ENCODE data around the gene DARS1. TPM values are rescaled to one million over a fixed set of nuclear protein-coding genes. Genes with fewer than 3 reads are reported as not detected.
A peak's percentile ranks its signal among the peaks of the same experiment; 100 is the strongest.

DARS1 gene
- total and polyA plus RNA-seq, 3 experiments from 2014 or later = 102 to 146 (median 143) TPM

- H3K27ac ChIP-seq (ENCODE audit: low read depth, low read length) = no peak overlapping the region
- no peaks in the 10 kb centered on the region for H3K9me3 ChIP-seq (ENCODE audit: low read length)
- no peak overlapping the region for H3K4me3 ChIP-seq (ENCODE audit: low read length)
- Mint-ChIP-seq H3K27ac (no peak overlapping the region), H3K27me3 (peaks cover 0 to 2% of the 10 kb centered on the region in 2 donors), H3K4me3 (no peak overlapping the region), H3K4me1 (no peaks in the 10 kb centered on the region), H3K9me3 (no peaks in the 10 kb centered on the region), H3K36me3 (no peaks in the 10 kb centered on the region)
- DNase-seq = no peak
- CTCF ChIA-PET = no interaction called here
- H3K36me3 ChIP-seq (ENCODE audit: insufficient read depth, low read length) = no peaks in the 10 kb centered on the region
- POLR2A ChIA-PET = no interaction called here
- H3K27me3 ChIP-seq (ENCODE audit: insufficient read depth, low read length, poor library complexity, severe bottlenecking) = no peaks in the 10 kb centered on the region
- no peaks in the 10 kb centered on the region for H3K4me1 ChIP-seq (ENCODE audit: insufficient read depth, low read length)
Observed at GRCh38 chr2:136027112-136027511, 41.7 kb upstream of the DARS1 start.

GRCh38 chr2:136025057-136025973, 39.9 kb upstream of the DARS1 start:
- Mint-ChIP-seq H3K36me3 (no peaks in the 10 kb centered on the region), H3K27ac (peak overlapping the region in 2 of 8 donors; percentile 32 to 34), H3K4me3 (peak overlapping the region in 1 of 7 donors; percentile 21), H3K9me3 (no peaks in the 10 kb centered on the region), H3K4me1 (no peaks in the 10 kb centered on the region), H3K27me3 (peaks cover 0 to 2% of the 10 kb centered on the region in 2 donors)
- Histone ChIP-seq H3K4me3 (ENCODE audit: low read length) (no peak overlapping the region), H3K27me3 (ENCODE audit: insufficient read depth, low read length, poor library complexity, severe bottlenecking) (no peaks in the 10 kb centered on the region), H3K27ac (ENCODE audit: low read depth, low read length) (no peak overlapping the region), H3K4me1 (ENCODE audit: insufficient read depth, low read length) (no peaks in the 10 kb centered on the region), H3K9me3 (ENCODE audit: low read length) (no peaks in the 10 kb centered on the region), H3K36me3 (ENCODE audit: insufficient read depth, low read length) (no peaks in the 10 kb centered on the region)
- ChIA-PET CTCF (no interaction called here), POLR2A (no interaction called here)
- DNase-seq = peak in 2 of 5 donors; percentile 14 to 24

GRCh38 chr2:136024616-136025015, 39.2 kb upstream of the DARS1 start:
- H3K27me3 ChIP-seq (ENCODE audit: insufficient read depth, low read length, poor library complexity, severe bottlenecking) = no peaks in the 10 kb centered on the region
- ChIA-PET POLR2A (no interaction called here), CTCF (no interaction called here)
- Mint-ChIP-seq H3K36me3 (no peaks in the 10 kb centered on the region), H3K27ac (no peak overlapping the region), H3K4me1 (no peaks in the 10 kb centered on the region), H3K9me3 (no peaks in the 10 kb centered on the region), H3K4me3 (no peak overlapping the region), H3K27me3 (peaks cover 0 to 2% of the 10 kb centered on the region in 2 donors)
- no peak overlapping the region for H3K4me3 ChIP-seq (ENCODE audit: low read length)
- H3K36me3 ChIP-seq (ENCODE audit: insufficient read depth, low read length) = no peaks in the 10 kb centered on the region
- no peaks in the 10 kb centered on the region for H3K4me1 ChIP-seq (ENCODE audit: insufficient read depth, low read length)
- no peaks in the 10 kb centered on the region for H3K9me3 ChIP-seq (ENCODE audit: low read length)
- H3K27ac ChIP-seq (ENCODE audit: low read depth, low read length) = no peak overlapping the region
- DNase-seq = no peak

GRCh38 chr2:136024185-136024584, 38.8 kb upstream of the DARS1 start:
- POLR2A ChIA-PET = no interaction called here
- Histone ChIP-seq H3K4me1 (ENCODE audit: insufficient read depth, low read length) (no peaks in the 10 kb centered on the region), H3K9me3 (ENCODE audit: low read length) (no peaks in the 10 kb centered on the region), H3K36me3 (ENCODE audit: insufficient read depth, low read length) (no peaks in the 10 kb centered on the region), H3K27me3 (ENCODE audit: insufficient read depth, low read length, poor library complexity, severe bottlenecking) (no peaks in the 10 kb centered on the region), H3K27ac (ENCODE audit: low read depth, low read length) (no peak overlapping the region), H3K4me3 (ENCODE audit: low read length) (no peak overlapping the region)
- peaks cover 0 to 4% (median 0%) of the 10 kb centered on the region in 3 donors for H3K4me1 Mint-ChIP-seq
- DNase-seq = no peak
- peaks cover 0 to 2% of the 10 kb centered on the region in 2 donors for H3K27me3 Mint-ChIP-seq
- no peaks in the 10 kb centered on the region for H3K36me3 Mint-ChIP-seq
- peak overlapping the region in 1 of 8 donors; percentile 27 for H3K27ac Mint-ChIP-seq
- no peaks in the 10 kb centered on the region for H3K9me3 Mint-ChIP-seq
- CTCF ChIA-PET = interaction anchor here (1.2 kb wide), 1 partner anchor 11 kb away, joined by 3 read pairs; no protein-coding TSS in a partner anchor
- no peak overlapping the region for H3K4me3 Mint-ChIP-seq

GRCh38 chr2:136023416-136023815, 38.0 kb upstream of the DARS1 start:
- no peaks in the 10 kb centered on the region for H3K36me3 Mint-ChIP-seq
- no peak overlapping the region for H3K4me3 ChIP-seq (ENCODE audit: low read length)

GRCh38 chr2:136022396-136023146, 37.1 kb upstream of the DARS1 start:
- Mint-ChIP-seq H3K4me1 (peaks cover 0 to 5% (median 0%) of the 10 kb centered on the region in 3 donors), H3K27ac (peak overlapping the region in 2 of 8 donors; percentile 2 to 14), H3K27me3 (no peaks in the 10 kb centered on the region), H3K9me3 (no peaks in the 10 kb centered on the region), H3K4me3 (no peak overlapping the region), H3K36me3 (no peaks in the 10 kb centered on the region)
- ChIA-PET POLR2A (no interaction called here), CTCF (interaction anchor here (1.1 kb wide), 1 partner anchor 25 kb away, joined by 3 read pairs; no protein-coding TSS in a partner anchor)
- no peak for DNase-seq
- Histone ChIP-seq H3K36me3 (ENCODE audit: insufficient read depth, low read length) (no peaks in the 10 kb centered on the region), H3K4me3 (ENCODE audit: low read length) (no peak overlapping the region), H3K27me3 (ENCODE audit: insufficient read depth, low read length, poor library complexity, severe bottlenecking) (no peaks in the 10 kb centered on the region), H3K4me1 (ENCODE audit: insufficient read depth, low read length) (no peaks in the 10 kb centered on the region), H3K9me3 (ENCODE audit: low read length) (no peaks in the 10 kb centered on the region), H3K27ac (ENCODE audit: low read depth, low read length) (no peak overlapping the region)

More at GRCh38 chr2:136023416-136023815, 38.0 kb upstream of the DARS1 start:
- DNase-seq = no peak
- H3K27me3 ChIP-seq (ENCODE audit: insufficient read depth, low read length, poor library complexity, severe bottlenecking) = no peaks in the 10 kb centered on the region
- Mint-ChIP-seq H3K4me1 (peaks cover 0 to 5% (median 0%) of the 10 kb centered on the region in 3 donors), H3K4me3 (no peak overlapping the region), H3K9me3 (no peaks in the 10 kb centered on the region), H3K27ac (no peak overlapping the region), H3K27me3 (peaks cover 0 to 2% of the 10 kb centered on the region in 2 donors)
- ChIA-PET CTCF (interaction anchor here (1.2 kb wide), 1 partner anchor 10 kb away, joined by 3 read pairs; no protein-coding TSS in a partner anchor), POLR2A (no interaction called here)
- no peaks in the 10 kb centered on the region for H3K9me3 ChIP-seq (ENCODE audit: low read length)
- H3K27ac ChIP-seq (ENCODE audit: low read depth, low read length) = no peak overlapping the region
- no peaks in the 10 kb centered on the region for H3K4me1 ChIP-seq (ENCODE audit: insufficient read depth, low read length)
- H3K36me3 ChIP-seq (ENCODE audit: insufficient read depth, low read length) = no peaks in the 10 kb centered on the region

GRCh38 chr2:136021976-136022375, 36.5 kb upstream of the DARS1 start:
- H3K36me3 ChIP-seq (ENCODE audit: insufficient read depth, low read length) = no peaks in the 10 kb centered on the region
- CTCF ChIA-PET = interaction anchor here (1.1 kb wide), 1 partner anchor 25 kb away, joined by 3 read pairs; no protein-coding TSS in a partner anchor
- no peaks in the 10 kb centered on the region for H3K27me3 Mint-ChIP-seq
- peaks cover 0 to 5% (median 0%) of the 10 kb centered on the region in 3 donors for H3K4me1 Mint-ChIP-seq
- no peak overlapping the region for H3K27ac ChIP-seq (ENCODE audit: low read depth, low read length)
- no peaks in the 10 kb centered on the region for H3K36me3 Mint-ChIP-seq
- H3K9me3 ChIP-seq (ENCODE audit: low read length) = no peaks in the 10 kb centered on the region
- no peaks in the 10 kb centered on the region for H3K9me3 Mint-ChIP-seq
- H3K27me3 ChIP-seq (ENCODE audit: insufficient read depth, low read length, poor library complexity, severe bottlenecking) = no peaks in the 10 kb centered on the region
- H3K4me3 ChIP-seq (ENCODE audit: low read length) = no peak overlapping the region
- no peak overlapping the region for H3K27ac Mint-ChIP-seq
- DNase-seq = no peak
- no peak overlapping the region for H3K4me3 Mint-ChIP-seq
- POLR2A ChIA-PET = no interaction called here
- no peaks in the 10 kb centered on the region for H3K4me1 ChIP-seq (ENCODE audit: insufficient read depth, low read length)

- Mint-ChIP-seq H3K4me3 (no peak overlapping the region), H3K27ac (no peak overlapping the region), H3K36me3 (no peaks in the 10 kb centered on the region), H3K27me3 (no peaks in the 10 kb centered on the region), H3K9me3 (no peaks in the 10 kb centered on the region), H3K4me1 (peaks cover under 1 to 9% (median 2%) of the 10 kb centered on the region in 3 donors)
- H3K36me3 ChIP-seq (ENCODE audit: insufficient read depth, low read length) = no peaks in the 10 kb centered on the region
- no peaks in the 10 kb centered on the region for H3K27me3 ChIP-seq (ENCODE audit: insufficient read depth, low read length, poor library complexity, severe bottlenecking)
- no peaks in the 10 kb centered on the region for H3K9me3 ChIP-seq (ENCODE audit: low read length)
- POLR2A ChIA-PET = no interaction called here
- CTCF ChIA-PET = no interaction called here
- no peak overlapping the region for H3K4me3 ChIP-seq (ENCODE audit: low read length)
- H3K4me1 ChIP-seq (ENCODE audit: insufficient read depth, low read length) = no peaks in the 10 kb centered on the region
- no peak overlapping the region for H3K27ac ChIP-seq (ENCODE audit: low read depth, low read length)
- no peak for DNase-seq
Observed at GRCh38 chr2:136021406-136021805, 36.0 kb upstream of the DARS1 start.

Measured in CD8-positive, alpha-beta memory T cell (primary cell).